Stomach smooth muscle (tissue), 2 donors: ENCODE data around the gene HOXC5.
A peak's percentile ranks its signal among the peaks of the same experiment; 100 is the strongest.
"Not testable (repeated sequence)": the region's sequence is repeated elsewhere in the genome, so short reads cannot be mapped to it uniquely, and the experiment has no call there.

Experiments used
- H3K27ac ChIP-seq: one replicate; pipeline ENCODE4 v1.7.0; 2013; ENCODE audit warnings: mild to moderate bottlenecking, low read length, inconsistent platforms
- H3K27me3 ChIP-seq, 2 donors: one replicate each; pipeline ENCODE4 v1.7.0; 2013; ENCODE audit warnings: low read length in 2 of 2; ENCODE audit not compliant: insufficient read depth in 2 of 2, control insufficient read depth in 1 of 2
- H3K36me3 ChIP-seq, 2 donors: one replicate each; pipeline ENCODE4 v1.7.0; 2013; ENCODE audit warnings: low read length in 2 of 2; ENCODE audit not compliant: control insufficient read depth in 2 of 2, insufficient read depth in 2 of 2
- H3K4me1 ChIP-seq: one replicate; pipeline ENCODE4 v1.7.0; 2013; ENCODE audit warnings: low read length; ENCODE audit not compliant: control insufficient read depth, insufficient read depth
- H3K4me3 ChIP-seq, 2 donors: one replicate each; pipeline ENCODE4 v1.7.0; 2013; ENCODE audit warnings: low read length in 2 of 2
- H3K9ac ChIP-seq, 2 donors: one replicate each; pipeline ENCODE4 v1.7.0; 2013; ENCODE audit warnings: low read length in 2 of 2, mild to moderate bottlenecking in 1 of 2
- H3K9me3 ChIP-seq, 2 donors: one replicate each; pipeline ENCODE4 v1.7.0; 2013; ENCODE audit warnings: low read length in 2 of 2; ENCODE audit not compliant: control insufficient read depth in 2 of 2
- donor health status: healthy.
- donor health status: Pancreatic carcinoma.

HOXC5 gene

DNA sequence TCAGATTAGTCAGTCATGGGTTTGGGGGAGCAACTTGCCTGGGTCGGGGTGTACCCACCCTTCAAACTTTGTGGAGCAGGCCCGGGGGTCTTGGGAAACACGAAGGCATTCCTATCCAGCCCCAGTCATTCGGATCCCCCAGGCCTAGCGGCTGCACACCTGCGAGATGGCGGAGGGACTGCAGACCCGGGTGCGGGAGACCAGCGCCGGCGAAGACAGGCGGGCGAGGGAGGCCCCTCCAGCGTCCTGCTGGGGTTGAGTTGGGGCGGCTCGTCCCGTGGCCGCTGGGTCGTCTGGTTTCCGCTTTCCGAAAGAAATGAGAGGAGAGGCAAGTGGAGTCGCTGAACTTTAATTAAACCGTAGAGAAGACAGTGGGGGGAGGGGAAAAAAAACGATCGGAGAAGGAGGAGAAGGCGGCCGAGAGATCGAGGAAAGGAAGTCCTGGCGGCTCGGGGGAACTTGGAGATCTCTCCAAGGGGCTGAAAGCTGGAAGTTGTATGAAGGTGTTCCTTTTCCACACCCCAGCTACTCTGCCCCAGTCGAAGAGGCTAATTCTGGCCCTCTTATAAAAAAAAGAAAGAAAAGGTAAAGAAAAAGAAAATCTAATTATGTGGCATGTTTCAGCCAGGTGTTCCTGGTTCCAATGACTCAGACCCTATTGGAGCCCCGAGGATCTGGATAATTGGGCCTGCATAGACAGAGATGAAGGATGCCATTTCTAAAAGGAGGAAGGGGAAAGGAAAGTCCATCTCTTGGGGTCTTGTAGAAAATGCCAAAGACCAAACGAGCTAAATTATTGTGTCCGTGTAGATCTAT lies 48.9 kb downstream of the HOXC5 start:
- H3K9ac ChIP-seq, H3K36me3 ChIP-seq, H3K9me3 ChIP-seq, H3K27me3 ChIP-seq, H3K4me1 ChIP-seq: not testable (repeated sequence)
- H3K27ac ChIP-seq: peak overlapping the region; percentile 41
- peak overlapping the region in 1 of 2 donors; percentile 44 for H3K4me3 ChIP-seq

DNA sequence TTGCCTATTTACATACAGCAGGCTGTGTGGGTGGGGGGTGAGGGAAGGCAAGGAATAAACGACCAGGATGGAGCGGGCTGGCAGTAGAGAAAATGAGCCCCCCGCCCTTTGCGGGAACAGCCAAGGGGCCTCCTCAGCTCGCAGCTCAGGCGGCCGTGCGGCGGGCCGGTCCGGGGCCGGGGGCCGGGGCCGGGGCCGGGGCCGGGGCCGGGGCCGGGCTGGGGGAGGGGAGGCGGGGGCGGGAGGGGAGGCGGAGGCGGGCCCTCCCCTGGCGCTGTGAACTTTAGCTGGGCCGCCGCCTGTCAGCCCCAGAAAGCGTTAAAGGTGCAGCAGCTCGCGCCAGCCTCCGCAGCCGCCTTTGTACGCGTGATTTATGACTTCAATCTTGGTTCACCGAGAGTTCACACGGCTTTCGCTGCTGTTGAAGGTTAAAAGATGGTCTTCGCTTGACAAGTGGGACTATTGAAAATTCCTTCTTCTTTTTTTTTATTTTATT lies 49.6 kb downstream of the HOXC5 start:
- peaks cover 2% of the 10 kb centered on the region for H3K4me1 ChIP-seq
- H3K9ac ChIP-seq: no peak overlapping the region
- peak overlapping the region in 1 of 2 donors; percentile 44 for H3K4me3 ChIP-seq
- H3K36me3 ChIP-seq: no peaks in the 10 kb centered on the region
- H3K9me3 ChIP-seq: no peaks in the 10 kb centered on the region
- H3K27me3 ChIP-seq: no peaks in the 10 kb centered on the region
- peak overlapping the region; percentile 41 for H3K27ac ChIP-seq
